ENCODE measurements around the gene COL4A2. TPM values are rescaled to one million over a fixed set of nuclear protein-coding genes. Genes with fewer than 3 reads are reported as not detected.
"Not testable (repeated sequence)": the region's sequence is repeated elsewhere in the genome, so short reads cannot be mapped to it uniquely, and the experiment has no call there.

Gene COL4A2
- polyA plus RNA-seq, 1 experiment: 208 TPM

DNA sequence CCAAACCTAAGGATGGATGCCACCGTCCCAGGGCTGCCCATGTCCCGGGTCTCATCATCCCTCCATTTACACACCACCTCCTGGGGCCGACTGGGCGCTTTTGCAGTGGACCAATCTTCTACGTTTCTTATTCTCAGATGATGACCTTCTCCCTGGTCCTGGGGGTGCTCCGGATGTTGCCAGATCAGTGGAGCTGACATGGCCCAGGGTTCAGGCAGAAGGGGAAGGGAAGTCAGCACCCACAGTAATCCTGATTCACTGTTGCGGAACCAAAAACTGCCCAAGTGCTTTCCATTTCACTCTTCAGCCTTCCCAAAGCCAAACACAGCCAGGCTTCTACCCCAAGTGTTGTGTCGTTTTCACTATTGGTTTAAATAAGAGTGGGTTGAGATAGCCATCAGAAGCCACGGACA, 224.6 kb downstream of the COL4A2 start:
- Histone ChIP-seq H3K27ac (ENCODE audit: low read depth, low read length) (no peak overlapping the region), H3K9me3 (ENCODE audit: control insufficient read depth, insufficient read depth, low read length) (no peaks in the 10 kb centered on the region; the same call in 1 of the 2 replicates), H3K4me3 (ENCODE audit: low read depth, low read length) (no peak overlapping the region), H3K27me3 (ENCODE audit: control insufficient read depth, insufficient read depth, low read length) (no peaks in the 10 kb centered on the region)
- no peak for DNase-seq (ENCODE audit: low read depth, low spot score)
- CTCF ChIA-PET: no interaction called here
- POLR2A ChIA-PET: no interaction called here
- TF ChIP-seq CTCF (IDR thresholded peaks at IDR 0.05; ENCODE audit: low read depth, low read length): no peak

DNA sequence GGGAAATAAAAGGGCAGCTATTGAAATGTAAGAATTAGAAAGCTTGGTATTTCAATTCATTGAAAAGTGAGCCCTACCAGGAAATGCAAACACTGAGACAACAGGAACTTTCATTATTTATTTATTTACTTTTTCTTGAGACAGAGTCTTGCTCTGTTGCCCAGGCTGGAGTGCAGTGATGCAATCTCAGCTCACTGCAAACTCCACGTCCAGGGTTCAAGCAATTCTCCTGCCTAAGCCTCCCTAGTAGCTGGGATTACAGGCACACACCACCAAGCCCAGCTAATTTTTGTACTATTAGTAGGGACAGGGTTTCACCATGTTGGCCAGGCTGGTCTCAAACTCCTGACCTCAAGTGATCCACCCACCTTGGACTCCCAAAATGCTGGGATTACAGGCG, 225.2 kb downstream of the COL4A2 start:
- CTCF ChIA-PET; H3K9me3 ChIP-seq (ENCODE audit: control insufficient read depth, insufficient read depth, low read length); H3K27me3 ChIP-seq (ENCODE audit: control insufficient read depth, insufficient read depth, low read length); DNase-seq (ENCODE audit: low read depth, low spot score); POLR2A ChIA-PET; H3K27ac ChIP-seq (ENCODE audit: low read depth, low read length); H3K4me3 ChIP-seq (ENCODE audit: low read depth, low read length): not testable (repeated sequence)

- no peak overlapping the region for H3K4me3 ChIP-seq (ENCODE audit: low read depth, low read length)
- no peak overlapping the region for H3K27ac ChIP-seq (ENCODE audit: low read depth, low read length)
- DNase-seq (ENCODE audit: low read depth, low spot score): no peak
- no peaks in the 10 kb centered on the region for H3K27me3 ChIP-seq (ENCODE audit: control insufficient read depth, insufficient read depth, low read length)
- TF ChIP-seq CTCF (IDR thresholded peaks at IDR 0.05; ENCODE audit: low read depth, low read length): no peak
- H3K9me3 ChIP-seq (ENCODE audit: control insufficient read depth, insufficient read depth, low read length): no peaks in the 10 kb centered on the region; the same call in 1 of the 2 replicates
- ChIA-PET POLR2A (no interaction called here), CTCF (no interaction called here)
Observed at GRCh38 chr13:110533771-110534670, 226.9 kb downstream of the COL4A2 start.

DNA sequence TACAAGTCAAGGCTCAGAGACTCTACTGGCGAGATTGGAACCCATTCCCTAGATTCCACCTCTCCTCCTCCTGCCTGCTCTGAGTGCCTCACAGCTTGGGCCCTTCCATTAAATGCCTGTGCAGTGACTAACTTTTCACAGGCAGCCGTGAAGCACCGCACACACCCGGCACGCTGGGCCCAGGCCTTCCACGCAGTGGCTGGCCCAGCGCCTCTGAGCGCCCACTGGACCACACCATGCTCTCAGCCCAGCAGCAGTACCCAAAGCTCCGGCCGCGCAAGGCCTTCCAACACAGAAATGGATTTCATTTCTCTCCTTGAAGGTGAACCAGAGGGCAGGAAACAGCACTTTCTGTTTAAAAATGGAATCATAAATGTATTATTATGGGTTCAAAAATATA, 228.4 kb downstream of the COL4A2 start:
- Histone ChIP-seq H3K9me3 (ENCODE audit: control insufficient read depth, insufficient read depth, low read length) (no peaks in the 10 kb centered on the region; the same call in 1 of the 2 replicates), H3K27ac (ENCODE audit: low read depth, low read length) (no peak overlapping the region), H3K4me3 (ENCODE audit: low read depth, low read length) (no peak overlapping the region), H3K27me3 (ENCODE audit: control insufficient read depth, insufficient read depth, low read length) (no peaks in the 10 kb centered on the region)
- POLR2A ChIA-PET: no interaction called here
- no peak for DNase-seq (ENCODE audit: low read depth, low spot score)
- CTCF ChIA-PET: no interaction called here
- TF ChIP-seq CTCF (IDR thresholded peaks at IDR 0.05; ENCODE audit: low read depth, low read length): no peak

GRCh38 chr13:110536006-110536693, 229.1 kb downstream of the COL4A2 start:
- TF ChIP-seq CTCF (IDR thresholded peaks at IDR 0.05; ENCODE audit: low read depth, low read length): no peak
- Histone ChIP-seq H3K4me3 (ENCODE audit: low read depth, low read length) (no peak overlapping the region), H3K27me3 (ENCODE audit: control insufficient read depth, insufficient read depth, low read length) (no peaks in the 10 kb centered on the region), H3K9me3 (ENCODE audit: control insufficient read depth, insufficient read depth, low read length) (no peaks in the 10 kb centered on the region; the same call in 1 of the 2 replicates), H3K27ac (ENCODE audit: low read depth, low read length) (no peak overlapping the region)
- CTCF ChIA-PET: interaction anchor here (0.6 kb wide), 1 partner anchor 581 kb away, joined by 5 read pairs; no protein-coding TSS in a partner anchor
- DNase-seq (ENCODE audit: low read depth, low spot score): no peak
- POLR2A ChIA-PET: no interaction called here
